Measurements from ENCODE around the gene RAB4B.
A peak's percentile ranks its signal among the peaks of the same experiment; 100 is the strongest.
"Not testable (repeated sequence)": the region's sequence is repeated elsewhere in the genome, so short reads cannot be mapped to it uniquely, and the experiment has no call there.

The RAB4B gene, protein sequence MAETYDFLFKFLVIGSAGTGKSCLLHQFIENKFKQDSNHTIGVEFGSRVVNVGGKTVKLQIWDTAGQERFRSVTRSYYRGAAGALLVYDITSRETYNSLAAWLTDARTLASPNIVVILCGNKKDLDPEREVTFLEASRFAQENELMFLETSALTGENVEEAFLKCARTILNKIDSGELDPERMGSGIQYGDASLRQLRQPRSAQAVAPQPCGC

DNA sequence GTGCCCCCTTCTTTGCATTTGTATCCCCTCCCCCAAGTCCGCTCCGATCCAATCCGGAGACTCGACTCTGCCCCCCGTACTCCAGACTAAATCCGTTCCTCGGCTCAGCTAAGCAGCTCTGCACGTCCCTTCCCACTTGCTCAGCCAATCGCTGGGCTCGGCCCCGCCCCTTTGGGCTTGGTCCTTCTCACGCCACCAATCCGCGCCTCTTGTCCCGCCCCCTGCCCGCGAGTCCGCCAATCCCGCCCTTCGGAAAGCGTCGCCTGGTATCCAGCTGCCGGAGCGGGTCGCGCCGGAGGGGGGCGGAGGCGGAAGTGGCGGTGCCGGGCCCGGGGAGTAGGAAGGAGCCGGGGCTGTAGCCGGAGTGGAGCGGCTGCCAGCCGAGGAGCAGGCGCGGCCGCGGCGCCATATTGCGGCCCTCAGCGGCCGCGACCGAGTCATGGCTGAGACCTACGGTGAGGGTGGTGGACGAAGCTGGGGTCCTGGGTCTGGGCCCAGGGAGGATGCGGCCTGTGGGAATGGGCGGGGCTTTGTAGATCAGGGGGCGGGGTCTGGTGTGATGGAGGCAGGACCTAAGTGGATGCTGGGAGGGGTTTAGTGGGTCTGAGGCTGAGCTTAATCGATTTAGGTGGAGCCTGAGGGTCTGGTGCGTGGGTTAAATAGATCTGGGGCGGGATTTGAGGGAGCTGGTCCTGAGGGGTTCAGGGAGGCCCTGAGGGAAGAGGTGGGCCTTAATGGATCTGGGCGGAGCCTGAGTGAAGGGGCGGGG is at the start of gene RAB4B:
TSS of gene RAB4B (plus strand) at position 311 of the 769 bp plus-strand sequence. CDS start at position 440, 129 bp downstream.
- intact Hi-C loops (cut with micrococcal nuclease) = loop anchor here (1.0 to 10.0 kb wide), 4 partner anchors 20 to 484 kb away; partner anchors contain the start of genes ACTMAP, COQ8B, HNRNPUL1 and ITPKC
- H3K9me3 Mint-ChIP-seq = no peaks in the 10 kb centered on the region
- no peaks in the 10 kb centered on the region for H3K27me3 Mint-ChIP-seq
- peak within 1 kb of the TSS; percentile 99 for H3K27ac Mint-ChIP-seq
- peak within 1 kb of the TSS; percentile 90 for H3K4me3 Mint-ChIP-seq
- H3K4me1 Mint-ChIP-seq (ENCODE audit: low read depth) = peaks cover 68% of the 10 kb centered on the region
- H3K36me3 Mint-ChIP-seq (ENCODE audit: low read depth) = peaks cover 52% of the 10 kb centered on the region

DNA sequence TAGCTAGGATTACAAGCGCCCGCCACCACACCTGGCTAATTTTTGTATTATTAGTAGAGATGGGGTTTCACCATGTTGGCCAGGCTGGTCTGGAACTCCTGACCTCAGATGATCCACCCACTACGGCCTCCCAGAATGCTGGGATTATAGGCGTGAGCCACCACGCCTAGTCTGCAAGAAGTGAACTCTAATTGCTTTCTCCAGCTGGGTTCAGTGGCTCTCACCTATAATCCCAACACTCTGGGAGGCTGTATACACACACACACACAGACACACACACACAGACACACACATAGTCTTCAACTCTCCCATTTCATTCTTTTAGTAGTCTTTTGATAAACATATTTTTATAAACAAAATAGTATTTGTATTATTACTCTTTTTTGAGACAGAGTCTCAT is 48.0 kb upstream of the RAB4B start:
- H3K27me3 Mint-ChIP-seq; H3K27ac Mint-ChIP-seq; H3K4me3 Mint-ChIP-seq; H3K9me3 Mint-ChIP-seq; intact Hi-C loops (cut with micrococcal nuclease); H3K4me1 Mint-ChIP-seq (ENCODE audit: low read depth): not testable (repeated sequence)
- H3K36me3 Mint-ChIP-seq (ENCODE audit: low read depth) = peaks cover 100% of the 10 kb centered on the region

DNA sequence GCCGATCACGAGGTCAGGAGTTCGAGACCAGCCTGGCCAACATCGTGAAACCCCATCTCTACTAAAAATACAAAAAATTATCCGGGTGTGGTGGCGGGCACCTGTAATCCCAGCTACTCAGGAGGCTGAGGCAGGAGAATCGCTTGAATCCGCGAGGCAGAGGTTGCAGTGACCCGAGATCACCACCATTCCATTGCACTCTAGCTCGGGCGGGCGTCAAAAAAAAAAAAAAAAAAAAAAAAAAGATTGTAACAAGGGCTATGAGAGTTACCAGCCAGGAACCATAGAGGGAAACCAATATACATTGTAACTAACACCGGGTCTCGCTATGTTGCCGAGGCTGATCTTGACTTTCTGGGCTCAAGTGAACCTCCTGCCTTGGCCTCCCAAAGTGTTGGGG is 45.7 kb upstream of the RAB4B start:
- H3K27ac Mint-ChIP-seq; intact Hi-C loops (cut with micrococcal nuclease); H3K4me1 Mint-ChIP-seq (ENCODE audit: low read depth); H3K4me3 Mint-ChIP-seq; H3K9me3 Mint-ChIP-seq; H3K27me3 Mint-ChIP-seq: not testable (repeated sequence)
- H3K36me3 Mint-ChIP-seq (ENCODE audit: low read depth) = peaks cover 100% of the 10 kb centered on the region

DNA sequence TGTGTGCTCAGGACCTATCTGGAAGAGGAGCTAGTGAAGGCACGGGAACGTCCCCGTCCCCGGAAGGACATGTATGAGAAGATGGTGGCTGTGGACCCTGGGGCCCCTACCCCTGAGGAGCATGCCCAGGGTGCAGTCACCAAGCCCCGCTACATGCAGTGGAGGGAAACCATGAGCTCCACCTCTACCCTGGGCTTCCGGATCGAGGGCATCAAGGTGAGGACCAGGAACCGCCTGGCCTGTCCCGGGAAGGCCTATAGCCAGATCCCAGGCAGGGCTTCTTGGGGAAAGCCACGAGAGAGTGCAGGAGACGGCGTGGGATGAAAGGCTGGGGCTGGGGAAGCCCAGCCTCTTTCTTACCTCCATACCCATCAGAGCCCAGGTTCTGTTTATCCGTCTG is 44.9 kb upstream of the RAB4B start:
- Mint-ChIP-seq H3K4me3 (no peak overlapping the region), H3K9me3 (no peaks in the 10 kb centered on the region), H3K27me3 (no peaks in the 10 kb centered on the region), H3K4me1 (ENCODE audit: low read depth) (no peaks in the 10 kb centered on the region), H3K27ac (no peak overlapping the region), H3K36me3 (ENCODE audit: low read depth) (peaks cover 100% of the 10 kb centered on the region)
- intact Hi-C loops (cut with micrococcal nuclease) = no loop called here

DNA sequence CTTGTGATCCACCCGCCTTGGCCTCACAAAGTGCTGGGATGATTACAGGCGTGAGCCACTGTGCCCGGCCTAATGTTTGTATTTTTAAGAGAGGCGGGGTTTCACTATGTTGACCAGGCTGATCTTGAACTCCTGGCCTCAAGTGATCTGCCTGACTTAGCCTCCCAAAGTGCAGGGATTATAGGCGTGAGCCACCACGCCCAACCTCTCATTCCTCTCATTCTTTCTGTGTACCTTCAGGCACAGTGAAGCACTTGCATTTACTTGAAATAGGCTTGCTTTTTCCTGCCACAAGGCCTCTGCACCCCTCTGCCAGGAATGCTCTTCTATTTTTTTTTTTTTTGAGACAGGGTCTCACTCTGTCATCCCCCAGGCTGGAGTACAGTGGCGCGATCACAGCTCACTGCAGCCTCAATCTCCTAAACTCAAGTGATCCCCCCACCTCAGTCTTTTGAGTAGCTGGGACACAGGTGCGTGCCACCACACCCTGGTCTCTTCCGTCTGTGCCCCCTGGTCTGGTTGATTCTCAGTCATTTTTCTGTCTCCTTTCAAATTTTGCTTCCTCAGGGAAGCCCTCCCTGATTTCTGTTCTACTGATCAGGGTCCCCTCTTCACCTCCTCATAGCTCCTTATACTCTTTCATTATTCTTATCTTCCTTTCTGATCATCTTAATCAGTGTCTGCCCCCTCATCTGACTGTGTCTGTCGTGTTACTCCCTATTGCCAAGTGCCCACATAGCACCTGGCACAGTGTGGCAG is 42.9 kb upstream of the RAB4B start:
- H3K27me3 Mint-ChIP-seq = no peaks in the 10 kb centered on the region
- H3K4me3 Mint-ChIP-seq = no peak overlapping the region
- no peaks in the 10 kb centered on the region for H3K4me1 Mint-ChIP-seq (ENCODE audit: low read depth)
- peaks cover 100% of the 10 kb centered on the region for H3K36me3 Mint-ChIP-seq (ENCODE audit: low read depth)
- H3K9me3 Mint-ChIP-seq = no peaks in the 10 kb centered on the region
- intact Hi-C loops (cut with micrococcal nuclease) = no loop called here
- H3K27ac Mint-ChIP-seq = no peak overlapping the region

DNA sequence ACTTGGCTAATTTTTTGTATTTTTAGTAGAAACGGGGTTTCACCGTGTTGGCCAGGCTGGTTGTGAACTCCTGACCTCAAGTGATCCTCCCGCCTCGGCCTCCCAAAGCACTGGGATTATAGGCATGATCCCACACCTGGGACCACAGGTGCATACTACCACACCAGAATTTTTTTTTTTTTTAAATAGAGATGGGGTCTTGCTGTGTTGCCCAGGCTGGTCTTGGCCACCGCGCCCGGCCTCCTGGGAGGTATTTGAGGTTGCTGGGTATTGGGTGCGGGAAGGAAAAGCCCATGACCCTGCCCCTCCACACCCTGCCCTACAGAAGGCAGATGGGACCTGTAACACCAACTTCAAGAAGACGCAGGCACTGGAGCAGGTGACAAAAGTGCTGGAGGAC is 41.4 kb upstream of the RAB4B start:
- H3K27ac Mint-ChIP-seq = no peak overlapping the region
- H3K4me3 Mint-ChIP-seq = no peak overlapping the region
- peaks cover 12% of the 10 kb centered on the region for H3K4me1 Mint-ChIP-seq (ENCODE audit: low read depth)
- peaks cover 94% of the 10 kb centered on the region for H3K36me3 Mint-ChIP-seq (ENCODE audit: low read depth)
- intact Hi-C loops (cut with micrococcal nuclease) = no loop called here
- H3K27me3 Mint-ChIP-seq = no peaks in the 10 kb centered on the region
- no peaks in the 10 kb centered on the region for H3K9me3 Mint-ChIP-seq

DNA sequence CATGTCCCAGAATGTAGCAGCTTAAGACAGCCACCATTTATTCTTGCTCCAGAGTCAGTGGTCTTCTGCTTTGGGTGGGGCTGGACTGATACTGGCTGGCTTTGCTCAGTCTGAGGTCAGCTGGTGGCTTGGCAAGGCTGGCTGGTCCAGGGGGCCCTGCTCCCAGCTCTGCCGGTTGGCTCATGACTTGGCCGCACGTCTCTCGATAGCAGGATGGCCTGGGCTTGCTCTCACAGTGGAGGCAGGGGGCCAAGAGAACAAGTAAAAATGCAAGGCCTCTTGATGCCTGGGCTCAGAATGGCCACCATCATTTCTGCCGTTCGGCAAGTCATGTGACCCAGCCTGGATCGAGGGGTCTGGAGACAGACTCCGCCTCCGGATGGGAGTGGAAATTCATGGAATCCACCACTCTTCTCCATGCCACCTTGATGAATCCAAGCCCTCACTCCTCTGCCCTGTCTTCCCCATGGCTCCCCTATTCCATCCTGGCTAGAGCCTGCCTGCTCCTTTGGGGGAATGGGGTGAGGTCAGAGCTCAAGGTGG is 40.9 kb upstream of the RAB4B start:
- Mint-ChIP-seq H3K36me3 (ENCODE audit: low read depth) (peaks cover 90% of the 10 kb centered on the region), H3K4me1 (ENCODE audit: low read depth) (peaks cover 17% of the 10 kb centered on the region), H3K27me3 (no peaks in the 10 kb centered on the region), H3K9me3 (no peaks in the 10 kb centered on the region), H3K4me3 (no peak overlapping the region), H3K27ac (no peak overlapping the region)
- intact Hi-C loops (cut with micrococcal nuclease) = no loop called here

DNA sequence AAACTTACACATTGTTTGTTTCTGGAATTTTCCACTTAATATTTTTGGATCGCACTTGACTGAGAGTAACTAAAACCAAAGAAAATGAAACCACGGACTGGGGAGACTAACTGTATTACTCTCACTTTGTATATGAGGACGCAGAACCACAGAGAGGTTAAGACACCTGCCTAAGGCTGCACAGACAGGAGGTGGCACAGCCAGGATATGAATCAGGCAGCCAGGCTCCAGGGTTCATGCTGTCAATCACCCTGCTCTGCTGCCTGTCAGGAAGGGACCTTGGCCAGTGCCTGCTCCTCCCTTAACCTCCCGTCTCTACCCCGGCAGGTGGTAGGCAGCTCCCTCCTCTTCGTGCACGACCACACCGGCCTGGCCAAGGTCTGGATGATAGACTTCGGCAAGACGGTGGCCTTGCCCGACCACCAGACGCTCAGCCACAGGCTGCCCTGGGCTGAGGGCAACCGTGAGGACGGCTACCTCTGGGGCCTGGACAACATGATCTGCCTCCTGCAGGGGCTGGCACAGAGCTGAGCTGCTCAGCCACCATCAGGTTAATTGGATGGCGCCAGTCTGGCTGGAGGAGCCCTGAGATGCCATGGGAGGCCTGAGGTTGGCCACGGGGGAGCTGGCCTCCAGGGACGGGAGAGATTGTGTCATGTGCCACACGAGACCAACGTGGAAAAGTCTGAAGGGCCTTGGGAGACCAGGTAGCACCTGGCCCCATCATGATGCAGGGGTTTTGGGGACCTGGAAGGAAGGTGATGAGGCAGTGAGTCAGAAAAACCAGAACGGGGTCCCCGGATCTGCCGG is 38.8 kb upstream of the RAB4B start:
- Mint-ChIP-seq H3K9me3 (no peaks in the 10 kb centered on the region), H3K4me3 (no peak overlapping the region), H3K27me3 (no peaks in the 10 kb centered on the region), H3K27ac (no peak overlapping the region), H3K36me3 (ENCODE audit: low read depth) (peaks cover 89% of the 10 kb centered on the region), H3K4me1 (ENCODE audit: low read depth) (peaks cover 19% of the 10 kb centered on the region)
- intact Hi-C loops (cut with micrococcal nuclease) = no loop called here

DNA sequence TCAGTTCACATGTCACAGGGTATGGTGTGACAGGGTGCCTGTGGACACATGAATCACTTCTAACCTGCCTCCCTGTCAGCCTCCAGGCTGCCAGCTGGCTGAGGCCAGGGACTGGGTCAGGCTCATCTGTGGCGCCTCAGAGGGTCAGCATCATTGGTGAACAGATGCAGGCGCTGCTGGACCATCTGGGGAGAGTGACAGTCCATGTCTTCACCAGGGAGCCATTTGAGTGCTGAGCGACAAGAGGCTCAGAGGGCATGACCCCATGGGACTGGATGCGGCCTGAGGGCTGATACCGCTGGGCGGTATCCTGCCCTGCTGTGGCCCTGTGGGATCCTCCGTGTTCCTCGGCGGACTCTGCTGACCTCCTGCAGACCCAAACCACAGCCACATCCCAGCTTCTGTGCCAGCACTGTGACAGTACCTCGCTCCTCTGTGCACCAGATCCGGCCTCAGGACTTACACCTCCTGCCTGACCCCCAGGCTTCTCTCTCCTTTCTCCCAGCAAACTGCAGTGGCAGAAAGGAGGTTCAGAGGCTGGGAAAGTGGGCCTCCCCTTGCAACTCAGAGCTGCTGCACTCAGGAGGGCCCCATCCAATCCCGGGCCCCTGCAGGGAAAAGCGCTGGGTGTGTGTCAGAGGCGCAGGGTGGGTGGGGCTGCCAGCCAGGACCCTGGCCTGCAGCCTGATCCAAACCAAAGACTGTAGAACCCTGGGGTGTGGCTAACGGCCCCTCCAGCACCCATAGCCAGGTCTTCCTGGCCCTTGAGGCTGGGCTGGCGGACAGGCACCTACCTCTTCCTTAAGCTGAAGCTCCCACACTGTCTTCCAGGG is 38.0 kb upstream of the RAB4B start:
- intact Hi-C loops (cut with micrococcal nuclease) = no loop called here
- Mint-ChIP-seq H3K27me3 (no peaks in the 10 kb centered on the region), H3K27ac (no peak overlapping the region), H3K36me3 (ENCODE audit: low read depth) (peaks cover 80% of the 10 kb centered on the region), H3K9me3 (no peaks in the 10 kb centered on the region), H3K4me3 (no peak overlapping the region), H3K4me1 (ENCODE audit: low read depth) (peaks cover 26% of the 10 kb centered on the region)

DNA sequence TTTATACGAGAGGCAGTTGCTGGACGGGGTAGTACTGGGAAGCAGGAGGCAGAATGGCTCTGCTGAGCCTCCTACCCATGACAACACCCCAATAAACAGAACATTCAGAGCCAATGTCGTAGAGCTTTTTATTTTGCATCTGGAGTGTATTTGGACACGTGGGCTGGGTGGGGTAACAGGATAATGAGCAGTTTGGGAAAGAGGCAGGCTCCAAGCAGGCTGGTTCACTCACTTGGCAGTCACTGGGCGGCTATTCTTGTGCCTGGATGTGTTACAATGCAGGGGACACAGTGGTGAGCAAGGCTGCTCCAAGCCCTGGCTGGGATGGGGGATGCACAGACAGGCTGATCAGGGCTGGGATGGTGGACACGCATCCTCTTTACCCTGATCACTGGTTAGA is 37.3 kb upstream of the RAB4B start:
- H3K27ac Mint-ChIP-seq = peak overlapping the region; percentile 56
- no peaks in the 10 kb centered on the region for H3K9me3 Mint-ChIP-seq
- H3K4me1 Mint-ChIP-seq (ENCODE audit: low read depth) = peaks cover 31% of the 10 kb centered on the region
- peaks cover 74% of the 10 kb centered on the region for H3K36me3 Mint-ChIP-seq (ENCODE audit: low read depth)
- H3K27me3 Mint-ChIP-seq = no peaks in the 10 kb centered on the region
- intact Hi-C loops (cut with micrococcal nuclease) = no loop called here
- H3K4me3 Mint-ChIP-seq = no peak overlapping the region

DNA sequence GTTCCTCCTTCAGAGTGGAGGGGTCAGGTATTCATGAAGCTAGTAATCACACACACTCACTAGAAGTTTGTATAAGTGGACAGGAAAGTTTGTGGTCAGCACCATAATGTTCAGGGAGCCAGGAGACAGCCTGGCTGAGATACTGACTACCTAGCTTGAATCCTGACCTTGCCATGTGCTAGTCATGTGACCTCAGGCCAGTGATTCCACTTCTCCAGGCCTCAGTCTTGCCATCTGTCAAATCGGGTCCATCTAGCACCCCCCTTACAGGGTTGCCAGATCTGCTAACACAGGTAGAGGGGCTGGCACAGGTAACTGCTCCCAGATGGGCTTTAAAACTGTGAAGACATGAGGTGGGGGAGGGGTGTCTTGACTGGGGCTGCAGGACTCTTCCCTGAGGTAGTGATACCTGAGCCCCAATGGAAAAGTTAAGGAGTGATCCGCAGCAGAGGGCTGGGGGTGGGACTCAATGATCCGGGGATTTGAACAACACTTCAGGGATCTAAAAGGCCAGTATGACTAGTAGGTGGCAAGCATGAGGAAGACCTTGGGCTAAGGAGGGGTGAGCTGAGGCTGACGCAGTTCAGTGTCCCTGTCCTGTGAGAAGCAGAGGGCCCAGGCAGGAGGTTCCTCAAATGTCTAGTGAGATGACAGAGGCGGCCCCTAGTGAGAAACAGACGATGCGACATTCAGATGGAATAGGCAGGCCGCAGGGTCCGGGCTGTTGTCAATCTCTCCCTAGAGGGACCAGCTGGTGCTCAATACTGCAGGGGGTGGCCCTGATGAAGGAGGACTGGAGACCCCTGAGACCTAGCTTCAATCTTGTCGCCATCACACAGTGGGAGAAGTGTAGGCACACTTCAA is 36.3 kb upstream of the RAB4B start:
- no peaks in the 10 kb centered on the region for H3K9me3 Mint-ChIP-seq
- peak overlapping the region; percentile 56 for H3K27ac Mint-ChIP-seq
- peaks cover 64% of the 10 kb centered on the region for H3K36me3 Mint-ChIP-seq (ENCODE audit: low read depth)
- H3K4me1 Mint-ChIP-seq (ENCODE audit: low read depth) = peaks cover 36% of the 10 kb centered on the region
- no peak overlapping the region for H3K4me3 Mint-ChIP-seq
- H3K27me3 Mint-ChIP-seq = no peaks in the 10 kb centered on the region
- intact Hi-C loops (cut with micrococcal nuclease) = no loop called here

DNA sequence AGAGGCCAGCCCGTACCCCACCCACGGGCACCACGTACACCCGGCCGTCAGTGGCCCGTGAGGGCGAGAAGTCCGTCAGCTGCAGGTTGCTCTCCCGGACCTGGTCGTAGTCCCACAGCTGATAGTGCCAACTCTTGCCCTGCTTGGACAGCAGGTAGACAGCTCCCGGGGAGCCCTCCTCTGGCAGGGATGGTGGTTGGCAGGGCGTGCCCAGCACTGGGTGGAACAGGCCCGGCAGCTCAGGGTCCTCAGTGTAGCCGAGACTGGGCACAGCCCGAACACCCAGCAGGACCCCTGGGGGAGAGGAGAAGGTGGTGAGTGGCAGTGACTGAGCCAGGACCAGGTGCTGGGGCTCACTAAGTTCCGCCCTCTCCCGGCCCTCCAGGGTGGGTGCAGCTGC is 35.6 kb upstream of the RAB4B start:
- H3K27ac Mint-ChIP-seq = peak overlapping the region; percentile 56
- peaks cover 36% of the 10 kb centered on the region for H3K4me1 Mint-ChIP-seq (ENCODE audit: low read depth)
- no peak overlapping the region for H3K4me3 Mint-ChIP-seq

More for the DNA sequence above, 35.6 kb upstream of the RAB4B start:
- H3K27me3 Mint-ChIP-seq = no peaks in the 10 kb centered on the region
- H3K9me3 Mint-ChIP-seq = no peaks in the 10 kb centered on the region
- intact Hi-C loops (cut with micrococcal nuclease) = no loop called here
- peaks cover 57% of the 10 kb centered on the region for H3K36me3 Mint-ChIP-seq (ENCODE audit: low read depth)
